ENCODE results near the gene AAK1. TPM values are rescaled to one million over a fixed set of nuclear protein-coding genes. Genes with fewer than 3 reads are reported as not detected.

The AAK1 gene
- total RNA-seq, 1 experiment from 2014 or later, result 30.6 TPM

- Mint-ChIP-seq H3K27ac (peak overlapping the region in 1 of 3 experiments; percentile 64; a peak in 2 of 7 replicates), H3K9me3 (no peaks in the 10 kb centered on the region), H3K4me3 (no peak overlapping the region), H3K27me3 (ENCODE audit: low read depth) (no peaks in the 10 kb centered on the region), H3K4me1 (peaks cover 30 to 44% of the 10 kb centered on the region in 2 experiments), H3K36me3 (ENCODE audit: insufficient read depth in 1 of 3, low read depth in 3 of 3) (no peaks in the 10 kb centered on the region; a peak in 1 of 7 replicates)
- Histone ChIP-seq H3K56ac (ENCODE audit: insufficient read length, low read depth, low read length) (no peak overlapping the region), H4K20me1 (ENCODE audit: control insufficient read depth, insufficient read depth, insufficient read length) (no peaks in the 10 kb centered on the region), H3K27ac (ENCODE audit: insufficient read length, low read depth, low read length) (no peak overlapping the region), H3K27me3 (ENCODE audit: insufficient read depth, low read length) (no peaks in the 10 kb centered on the region), H3T11ph (ENCODE audit: low read length) (no peak overlapping the region), H2BK5ac (ENCODE audit: insufficient read length, low read length) (no peak overlapping the region), H2BK120ac (ENCODE audit: low read depth, low read length, poor library complexity, severe bottlenecking) (no peak overlapping the region), H2AK5ac (ENCODE audit: insufficient read length, low read length) (no peak overlapping the region), H3K4me2 (ENCODE audit: insufficient read depth, insufficient read length, low read length) (no peak overlapping the region), H3K14ac (ENCODE audit: insufficient read depth, low read length) (no peak overlapping the region), H3K18ac (ENCODE audit: insufficient read length, low read depth, low read length) (no peak overlapping the region), H4K8ac (replicated peaks; ENCODE audit: insufficient read length, low read depth, low read length) (no peak overlapping the region), H4K91ac (ENCODE audit: insufficient read length, low read depth, low read length) (no peak overlapping the region), H2BK12ac (ENCODE audit: insufficient read length, low read depth, low read length) (no peak overlapping the region), H3K79me1 (ENCODE audit: insufficient read depth, low read depth, low read length, poor library complexity, severe bottlenecking) (no peaks in the 10 kb centered on the region), H3K9ac (ENCODE audit: extremely low read depth, insufficient read length, low read length) (no peak overlapping the region), H3K23me2 (ENCODE audit: insufficient read length, low read depth, low read length, poor library complexity, severe bottlenecking) (no peaks in the 10 kb centered on the region), H2BK20ac (ENCODE audit: low read depth, low read length, poor library complexity, severe bottlenecking) (no peak overlapping the region), H3K79me2 (ENCODE audit: insufficient read depth, low read length) (0 out of 2 replicates have a peak, but pooled peaks cover 4% of the 10 kb centered on the region), H4K5ac (ENCODE audit: insufficient read length, low read depth, low read length) (no peak overlapping the region), H3K9me3 (ENCODE audit: control insufficient read depth, low read depth, low read length) (no peaks in the 10 kb centered on the region), H2AFZ (ENCODE audit: low read length) (no peak overlapping the region), H2BK15ac (ENCODE audit: low read depth, low read length) (no peak overlapping the region), H3K4me1 (ENCODE audit: insufficient read depth, low read length) (peaks cover 5% of the 10 kb centered on the region; the same call in 1 of the 2 replicates), H3K4ac (ENCODE audit: low read depth, low read length) (no peak overlapping the region), H3K23ac (ENCODE audit: insufficient read length, low read depth, low read length) (no peak overlapping the region)
- TF ChIP-seq CTCF (conservative IDR thresholded peaks at IDR 0.05), result no peak
- DNase-seq, result no peak
- no CpG with 5 or more reads among the region's 5 CpGs for WGBS (ENCODE audit: extremely low coverage, insufficient read length, low lambda C conversion rate)
Measured at GRCh38 chr2:69577467-69578197, 65.9 kb downstream of the AAK1 start.
